ENCODE results near the gene BTNL8.

DNA sequence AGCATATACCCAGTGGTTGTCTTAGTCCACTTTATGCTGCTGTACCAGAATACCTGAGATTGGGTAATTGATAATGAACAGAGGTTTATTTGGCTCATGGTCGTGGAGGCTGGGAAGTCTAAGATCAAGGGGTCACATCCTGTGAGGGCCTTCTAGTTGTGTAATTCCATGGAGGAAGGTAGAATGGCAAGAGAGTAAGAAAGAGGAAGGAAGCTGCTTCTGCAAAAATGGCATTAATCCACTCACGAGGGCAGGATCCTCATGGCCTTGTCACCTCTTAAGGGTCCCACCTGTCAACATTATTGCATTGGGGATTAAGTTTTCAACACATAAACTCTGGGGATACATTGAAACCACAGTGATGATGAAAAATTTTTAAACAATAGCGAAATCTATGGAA lies 17.0 kb downstream of the BTNL8 start:
- no peak for TF ChIP-seq CREB1 (IDR thresholded peaks at IDR 0.05; ENCODE audit: low read depth)
- TF ChIP-seq YY1 (IDR thresholded peaks at IDR 0.05; ENCODE audit: low read depth) = no peak
- TF ChIP-seq, protein P1, sequence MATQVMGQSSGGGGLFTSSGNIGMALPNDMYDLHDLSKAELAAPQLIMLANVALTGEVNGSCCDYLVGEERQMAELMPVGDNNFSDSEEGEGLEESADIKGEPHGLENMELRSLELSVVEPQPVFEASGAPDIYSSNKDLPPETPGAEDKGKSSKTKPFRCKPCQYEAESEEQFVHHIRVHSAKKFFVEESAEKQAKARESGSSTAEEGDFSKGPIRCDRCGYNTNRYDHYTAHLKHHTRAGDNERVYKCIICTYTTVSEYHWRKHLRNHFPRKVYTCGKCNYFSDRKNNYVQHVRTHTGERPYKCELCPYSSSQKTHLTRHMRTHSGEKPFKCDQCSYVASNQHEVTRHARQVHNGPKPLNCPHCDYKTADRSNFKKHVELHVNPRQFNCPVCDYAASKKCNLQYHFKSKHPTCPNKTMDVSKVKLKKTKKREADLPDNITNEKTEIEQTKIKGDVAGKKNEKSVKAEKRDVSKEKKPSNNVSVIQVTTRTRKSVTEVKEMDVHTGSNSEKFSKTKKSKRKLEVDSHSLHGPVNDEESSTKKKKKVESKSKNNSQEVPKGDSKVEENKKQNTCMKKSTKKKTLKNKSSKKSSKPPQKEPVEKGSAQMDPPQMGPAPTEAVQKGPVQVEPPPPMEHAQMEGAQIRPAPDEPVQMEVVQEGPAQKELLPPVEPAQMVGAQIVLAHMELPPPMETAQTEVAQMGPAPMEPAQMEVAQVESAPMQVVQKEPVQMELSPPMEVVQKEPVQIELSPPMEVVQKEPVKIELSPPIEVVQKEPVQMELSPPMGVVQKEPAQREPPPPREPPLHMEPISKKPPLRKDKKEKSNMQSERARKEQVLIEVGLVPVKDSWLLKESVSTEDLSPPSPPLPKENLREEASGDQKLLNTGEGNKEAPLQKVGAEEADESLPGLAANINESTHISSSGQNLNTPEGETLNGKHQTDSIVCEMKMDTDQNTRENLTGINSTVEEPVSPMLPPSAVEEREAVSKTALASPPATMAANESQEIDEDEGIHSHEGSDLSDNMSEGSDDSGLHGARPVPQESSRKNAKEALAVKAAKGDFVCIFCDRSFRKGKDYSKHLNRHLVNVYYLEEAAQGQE (IDR thresholded peaks at IDR 0.05; ENCODE audit: low read depth) = no peak
- TF ChIP-seq CEBPB (IDR thresholded peaks at IDR 0.05) = no peak
- TF ChIP-seq FOXM1 (IDR thresholded peaks at IDR 0.05; ENCODE audit: borderline replicate concordance, low read depth) = no peak
- no peak for TF ChIP-seq RAD21 (IDR thresholded peaks at IDR 0.05; ENCODE audit: low read depth)
- TF ChIP-seq, protein P2, sequence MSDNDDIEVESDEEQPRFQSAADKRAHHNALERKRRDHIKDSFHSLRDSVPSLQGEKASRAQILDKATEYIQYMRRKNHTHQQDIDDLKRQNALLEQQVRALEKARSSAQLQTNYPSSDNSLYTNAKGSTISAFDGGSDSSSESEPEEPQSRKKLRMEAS (IDR thresholded peaks at IDR 0.05) = no peak
- TF ChIP-seq EP300 (IDR thresholded peaks at IDR 0.05; ENCODE audit: borderline replicate concordance) = no peak
- TF ChIP-seq, protein P3, sequence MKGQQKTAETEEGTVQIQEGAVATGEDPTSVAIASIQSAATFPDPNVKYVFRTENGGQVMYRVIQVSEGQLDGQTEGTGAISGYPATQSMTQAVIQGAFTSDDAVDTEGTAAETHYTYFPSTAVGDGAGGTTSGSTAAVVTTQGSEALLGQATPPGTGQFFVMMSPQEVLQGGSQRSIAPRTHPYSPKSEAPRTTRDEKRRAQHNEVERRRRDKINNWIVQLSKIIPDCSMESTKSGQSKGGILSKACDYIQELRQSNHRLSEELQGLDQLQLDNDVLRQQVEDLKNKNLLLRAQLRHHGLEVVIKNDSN (IDR thresholded peaks at IDR 0.05) = no peak
- no peak for TF ChIP-seq TEAD4 (IDR thresholded peaks at IDR 0.05)
- TF ChIP-seq EGR1 (IDR thresholded peaks at IDR 0.05) = no peak
- no peak for TF ChIP-seq NFIC (IDR thresholded peaks at IDR 0.05)
- TF ChIP-seq TAF1 (IDR thresholded peaks at IDR 0.05; ENCODE audit: low read depth) = no peak
- TF ChIP-seq ZBTB7A (IDR thresholded peaks at IDR 0.05; ENCODE audit: low read depth) = no peak

All from Ishikawa (cell line).